ENCODE measurements around the gene CELSR1.

The CELSR1 gene

DNA sequence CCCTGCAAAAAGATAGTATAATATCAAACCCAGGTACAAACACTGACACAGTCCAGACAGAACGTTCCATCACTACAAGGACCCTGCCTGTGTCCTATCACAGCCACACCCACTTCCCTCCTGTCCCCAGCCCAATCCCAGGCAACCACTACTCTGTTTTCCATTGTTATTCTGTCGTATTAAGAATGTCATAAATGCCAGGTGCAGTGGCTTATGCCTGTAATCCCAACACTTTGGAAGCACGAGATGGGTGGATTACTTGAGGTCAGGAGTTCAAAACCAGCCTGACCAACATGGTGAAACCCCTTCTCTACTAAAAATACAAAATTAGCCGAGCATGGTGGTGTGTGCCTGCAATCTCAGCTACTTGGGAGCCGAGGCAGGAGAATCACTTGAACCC lies 112.9 kb downstream of the CELSR1 start:
- no peak overlapping the region for H2BK120ac ChIP-seq (ENCODE audit: low read depth, low read length)
- H3K4me1 ChIP-seq (ENCODE audit: control insufficient read depth, low read depth, low read length), result no peaks in the 10 kb centered on the region
- H3K79me2 ChIP-seq (ENCODE audit: control insufficient read depth, insufficient read depth, low read length), result no peaks in the 10 kb centered on the region
- H3K23ac ChIP-seq (ENCODE audit: low read length), result no peak overlapping the region
- no peak overlapping the region for H3K4me2 ChIP-seq (ENCODE audit: low read length)
- no peak overlapping the region for H3K4ac ChIP-seq (ENCODE audit: low read depth, low read length)
- WGBS (ENCODE audit: extremely low coverage, insufficient coverage, low lambda C conversion rate), result no CpG with 5 or more reads among the region's 5 CpGs
- no peak for DNase-seq
- H3K79me1 ChIP-seq (ENCODE audit: low read length), result no peaks in the 10 kb centered on the region
- H2BK15ac ChIP-seq (replicated peaks; ENCODE audit: low read depth), result no peak overlapping the region
- no peaks in the 10 kb centered on the region for H3K36me3 ChIP-seq (ENCODE audit: control insufficient read depth, insufficient read depth, low read length)
- H2BK5ac ChIP-seq (ENCODE audit: low read length), result no peak overlapping the region
- H3K18ac ChIP-seq (ENCODE audit: low read length), result no peak overlapping the region
- no peaks in the 10 kb centered on the region for H3K27me3 ChIP-seq (ENCODE audit: insufficient read depth, low read length, poor library complexity)
- no peak overlapping the region for H3K56ac ChIP-seq (ENCODE audit: low read length)
- H4K8ac ChIP-seq (ENCODE audit: low read depth, low read length), result no peak overlapping the region
- no peak overlapping the region for H3K27ac ChIP-seq (ENCODE audit: low read depth, low read length)
- no peak overlapping the region for H3K4me3 ChIP-seq (ENCODE audit: low read length)
- H2AK5ac ChIP-seq (ENCODE audit: low read length), result no peak overlapping the region
- H3K9ac ChIP-seq (ENCODE audit: low read length), result no peak overlapping the region
- H4K5ac ChIP-seq (ENCODE audit: low read length), result no peak overlapping the region

DNA sequence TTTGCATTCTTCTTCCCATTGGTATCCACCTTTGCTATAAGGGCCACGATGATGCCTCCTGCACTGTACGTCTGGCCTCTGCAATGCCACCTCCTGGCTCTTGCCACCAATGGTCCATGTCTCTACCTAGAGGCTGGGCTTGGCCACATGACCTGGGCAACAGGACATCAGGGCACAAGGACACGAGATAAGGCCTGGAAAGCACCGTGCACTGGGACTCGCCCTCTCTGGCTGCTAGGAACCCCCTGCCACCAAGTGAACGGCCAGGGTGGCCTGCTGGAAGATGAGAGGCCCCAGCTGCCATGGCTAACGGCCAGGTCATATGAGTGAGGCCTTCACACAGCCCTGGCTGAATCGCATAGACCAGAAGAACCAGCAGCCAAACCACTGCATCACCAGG lies 114.5 kb downstream of the CELSR1 start:
- Histone ChIP-seq H3K4me1 (ENCODE audit: control insufficient read depth, low read depth, low read length) (no peaks in the 10 kb centered on the region), H4K8ac (ENCODE audit: low read depth, low read length) (no peak overlapping the region), H3K27ac (ENCODE audit: low read depth, low read length) (no peak overlapping the region), H3K56ac (ENCODE audit: low read length) (no peak overlapping the region), H2BK15ac (replicated peaks; ENCODE audit: low read depth) (no peak overlapping the region), H3K4me2 (ENCODE audit: low read length) (no peak overlapping the region), H2AK5ac (ENCODE audit: low read length) (no peak overlapping the region), H3K9ac (ENCODE audit: low read length) (no peak overlapping the region), H2BK120ac (ENCODE audit: low read depth, low read length) (no peak overlapping the region), H3K4me3 (ENCODE audit: low read length) (no peak overlapping the region), H3K4ac (ENCODE audit: low read depth, low read length) (no peak overlapping the region), H4K5ac (ENCODE audit: low read length) (no peak overlapping the region), H3K36me3 (ENCODE audit: control insufficient read depth, insufficient read depth, low read length) (no peaks in the 10 kb centered on the region), H3K23ac (ENCODE audit: low read length) (no peak overlapping the region), H3K27me3 (ENCODE audit: insufficient read depth, low read length, poor library complexity) (no peaks in the 10 kb centered on the region), H3K79me2 (ENCODE audit: control insufficient read depth, insufficient read depth, low read length) (no peaks in the 10 kb centered on the region), H2BK5ac (ENCODE audit: low read length) (no peak overlapping the region), H3K18ac (ENCODE audit: low read length) (no peak overlapping the region), H3K79me1 (ENCODE audit: low read length) (no peaks in the 10 kb centered on the region)
- no CpG with 5 or more reads among the region's 8 CpGs for WGBS (ENCODE audit: extremely low coverage, insufficient coverage, low lambda C conversion rate)
- no peak for DNase-seq

GRCh38 chr22:46421267-46421666 lies 116.2 kb downstream of the CELSR1 start:
- H3K56ac ChIP-seq (ENCODE audit: low read length), result no peak overlapping the region
- H3K4ac ChIP-seq (ENCODE audit: low read depth, low read length), result no peak overlapping the region
- no peak overlapping the region for H3K9ac ChIP-seq (ENCODE audit: low read length)
- H3K79me2 ChIP-seq (ENCODE audit: control insufficient read depth, insufficient read depth, low read length), result no peaks in the 10 kb centered on the region
- H2BK5ac ChIP-seq (ENCODE audit: low read length), result no peak overlapping the region
- H2BK120ac ChIP-seq (ENCODE audit: low read depth, low read length), result no peak overlapping the region
- no CpG with 5 or more reads among the region's 11 CpGs for WGBS (ENCODE audit: extremely low coverage, insufficient coverage, low lambda C conversion rate)
- no peak overlapping the region for H4K5ac ChIP-seq (ENCODE audit: low read length)
- no peak overlapping the region for H2AK5ac ChIP-seq (ENCODE audit: low read length)
- DNase-seq, result no peak
- H4K8ac ChIP-seq (ENCODE audit: low read depth, low read length), result no peak overlapping the region
- H3K18ac ChIP-seq (ENCODE audit: low read length), result no peak overlapping the region
- H3K23ac ChIP-seq (ENCODE audit: low read length), result no peak overlapping the region
- no peak overlapping the region for H3K27ac ChIP-seq (ENCODE audit: low read depth, low read length)
- H3K4me2 ChIP-seq (ENCODE audit: low read length), result no peak overlapping the region
- no peak overlapping the region for H3K4me3 ChIP-seq (ENCODE audit: low read length)
- no peak overlapping the region for H2BK15ac ChIP-seq (replicated peaks; ENCODE audit: low read depth)
- no peaks in the 10 kb centered on the region for H3K79me1 ChIP-seq (ENCODE audit: low read length)
- no peaks in the 10 kb centered on the region for H3K4me1 ChIP-seq (ENCODE audit: control insufficient read depth, low read depth, low read length)
- no peaks in the 10 kb centered on the region for H3K27me3 ChIP-seq (ENCODE audit: insufficient read depth, low read length, poor library complexity)
- H3K36me3 ChIP-seq (ENCODE audit: control insufficient read depth, insufficient read depth, low read length), result no peaks in the 10 kb centered on the region

DNA sequence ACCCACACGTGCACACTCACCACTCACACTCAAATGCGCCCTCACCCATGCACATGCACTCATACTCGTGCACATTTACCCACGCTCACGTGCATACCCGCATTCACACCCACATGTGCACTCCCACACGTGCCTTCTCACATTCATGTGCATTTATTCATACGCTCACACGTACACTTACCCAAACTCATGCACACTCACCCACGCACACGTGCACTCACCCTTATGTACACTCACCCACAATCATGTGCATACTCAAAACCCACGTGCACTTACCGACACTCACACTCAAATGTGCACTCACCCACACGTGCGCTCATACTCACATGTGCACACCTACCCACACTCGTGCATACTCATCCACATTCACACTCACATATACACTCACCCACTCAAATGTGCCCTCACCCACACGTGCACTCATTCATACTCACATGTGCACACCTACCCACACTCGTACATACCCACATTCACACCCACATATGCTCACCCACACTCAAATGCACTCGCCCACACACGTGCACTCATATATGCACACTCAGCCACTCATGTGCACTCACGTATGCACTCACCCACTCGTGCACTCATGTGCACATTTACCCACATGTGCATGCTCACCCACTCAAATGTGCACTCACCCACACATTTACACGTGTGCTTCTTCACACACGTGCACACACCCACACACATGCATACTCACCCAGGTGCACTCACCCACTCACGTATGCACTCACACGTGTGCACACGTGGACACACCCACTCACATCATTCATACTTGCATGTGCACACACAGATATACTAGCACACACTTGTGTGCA lies 117.5 kb downstream of the CELSR1 start:
- Histone ChIP-seq H3K56ac (ENCODE audit: low read length) (no peak overlapping the region), H3K4me1 (ENCODE audit: control insufficient read depth, low read depth, low read length) (no peaks in the 10 kb centered on the region), H3K27me3 (ENCODE audit: insufficient read depth, low read length, poor library complexity) (no peaks in the 10 kb centered on the region), H2BK120ac (ENCODE audit: low read depth, low read length) (no peak overlapping the region), H3K23ac (ENCODE audit: low read length) (no peak overlapping the region), H4K8ac (ENCODE audit: low read depth, low read length) (no peak overlapping the region), H3K4me3 (ENCODE audit: low read length) (no peak overlapping the region), H4K5ac (ENCODE audit: low read length) (no peak overlapping the region), H3K36me3 (ENCODE audit: control insufficient read depth, insufficient read depth, low read length) (no peaks in the 10 kb centered on the region), H3K4ac (ENCODE audit: low read depth, low read length) (no peak overlapping the region), H3K18ac (ENCODE audit: low read length) (no peak overlapping the region), H2BK15ac (replicated peaks; ENCODE audit: low read depth) (no peak overlapping the region), H3K79me2 (ENCODE audit: control insufficient read depth, insufficient read depth, low read length) (no peaks in the 10 kb centered on the region), H3K4me2 (ENCODE audit: low read length) (no peak overlapping the region), H2AK5ac (ENCODE audit: low read length) (no peak overlapping the region), H3K9ac (ENCODE audit: low read length) (no peak overlapping the region), H3K27ac (ENCODE audit: low read depth, low read length) (no peak overlapping the region), H3K79me1 (ENCODE audit: low read length) (no peaks in the 10 kb centered on the region), H2BK5ac (ENCODE audit: low read length) (no peak overlapping the region)
- WGBS (ENCODE audit: extremely low coverage, insufficient coverage, low lambda C conversion rate), result 100% methylated on average over 3 of the region's 27 CpGs
- no peak for DNase-seq

- H3K4me1 ChIP-seq (ENCODE audit: control insufficient read depth, low read depth, low read length), result no peaks in the 10 kb centered on the region
- H3K4me3 ChIP-seq (ENCODE audit: low read length), result no peak overlapping the region
- H3K4me2 ChIP-seq (ENCODE audit: low read length), result no peak overlapping the region
- H3K9ac ChIP-seq (ENCODE audit: low read length), result no peak overlapping the region
- H3K79me1 ChIP-seq (ENCODE audit: low read length), result no peaks in the 10 kb centered on the region
- no peaks in the 10 kb centered on the region for H3K27me3 ChIP-seq (ENCODE audit: insufficient read depth, low read length, poor library complexity)
- H3K27ac ChIP-seq (ENCODE audit: low read depth, low read length), result no peak overlapping the region
- no peak overlapping the region for H2AK5ac ChIP-seq (ENCODE audit: low read length)
- H2BK120ac ChIP-seq (ENCODE audit: low read depth, low read length), result no peak overlapping the region
- no CpG with 5 or more reads among the region's 11 CpGs for WGBS (ENCODE audit: extremely low coverage, insufficient coverage, low lambda C conversion rate)
- no peaks in the 10 kb centered on the region for H3K79me2 ChIP-seq (ENCODE audit: control insufficient read depth, insufficient read depth, low read length)
- H3K23ac ChIP-seq (ENCODE audit: low read length), result no peak overlapping the region
- no peak overlapping the region for H3K56ac ChIP-seq (ENCODE audit: low read length)
- no peak overlapping the region for H4K5ac ChIP-seq (ENCODE audit: low read length)
- H2BK5ac ChIP-seq (ENCODE audit: low read length), result no peak overlapping the region
- no peaks in the 10 kb centered on the region for H3K36me3 ChIP-seq (ENCODE audit: control insufficient read depth, insufficient read depth, low read length)
- H3K18ac ChIP-seq (ENCODE audit: low read length), result no peak overlapping the region
- no peak overlapping the region for H3K4ac ChIP-seq (ENCODE audit: low read depth, low read length)
- H4K8ac ChIP-seq (ENCODE audit: low read depth, low read length), result no peak overlapping the region
- no peak for DNase-seq
- H2BK15ac ChIP-seq (replicated peaks; ENCODE audit: low read depth), result no peak overlapping the region
Observed at GRCh38 chr22:46418827-46419226, 118.6 kb downstream of the CELSR1 start.

GRCh38 chr22:46417769-46418168 lies 119.7 kb downstream of the CELSR1 start:
- Histone ChIP-seq H3K36me3 (ENCODE audit: control insufficient read depth, insufficient read depth, low read length) (no peaks in the 10 kb centered on the region), H3K79me2 (ENCODE audit: control insufficient read depth, insufficient read depth, low read length) (no peaks in the 10 kb centered on the region), H4K8ac (ENCODE audit: low read depth, low read length) (no peak overlapping the region), H3K4me1 (ENCODE audit: control insufficient read depth, low read depth, low read length) (no peaks in the 10 kb centered on the region), H3K56ac (ENCODE audit: low read length) (no peak overlapping the region), H3K9ac (ENCODE audit: low read length) (no peak overlapping the region), H3K4me2 (ENCODE audit: low read length) (no peak overlapping the region), H3K79me1 (ENCODE audit: low read length) (no peaks in the 10 kb centered on the region), H2BK5ac (ENCODE audit: low read length) (no peak overlapping the region), H3K4me3 (ENCODE audit: low read length) (no peak overlapping the region), H2BK120ac (ENCODE audit: low read depth, low read length) (no peak overlapping the region), H3K27ac (ENCODE audit: low read depth, low read length) (no peak overlapping the region), H2AK5ac (ENCODE audit: low read length) (no peak overlapping the region), H3K27me3 (ENCODE audit: insufficient read depth, low read length, poor library complexity) (no peaks in the 10 kb centered on the region), H2BK15ac (replicated peaks; ENCODE audit: low read depth) (no peak overlapping the region), H4K5ac (ENCODE audit: low read length) (no peak overlapping the region), H3K4ac (ENCODE audit: low read depth, low read length) (no peak overlapping the region), H3K23ac (ENCODE audit: low read length) (no peak overlapping the region), H3K18ac (ENCODE audit: low read length) (no peak overlapping the region)
- WGBS (ENCODE audit: extremely low coverage, insufficient coverage, low lambda C conversion rate), result no CpG with 5 or more reads among the region's 7 CpGs
- no peak for DNase-seq

Measured in mesendoderm (in vitro differentiated cells).